ENCODE data around the gene TAF1D. TPM values are rescaled to one million over a fixed set of nuclear protein-coding genes. Genes with fewer than 3 reads are reported as not detected.
"Not testable (repeated sequence)": the region's sequence is repeated elsewhere in the genome, so short reads cannot be mapped to it uniquely, and the experiment has no call there.

TAF1D gene, protein sequence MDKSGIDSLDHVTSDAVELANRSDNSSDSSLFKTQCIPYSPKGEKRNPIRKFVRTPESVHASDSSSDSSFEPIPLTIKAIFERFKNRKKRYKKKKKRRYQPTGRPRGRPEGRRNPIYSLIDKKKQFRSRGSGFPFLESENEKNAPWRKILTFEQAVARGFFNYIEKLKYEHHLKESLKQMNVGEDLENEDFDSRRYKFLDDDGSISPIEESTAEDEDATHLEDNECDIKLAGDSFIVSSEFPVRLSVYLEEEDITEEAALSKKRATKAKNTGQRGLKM
- polyA plus RNA-seq (2012; ENCODE audit: insufficient read depth, insufficient read length), result 184 TPM

- H3K4me3 ChIP-seq (ENCODE audit: low read length), result peak within 1 kb of the TSS; percentile 96
- peak; percentile 97 for DNase-seq (ENCODE audit: low read depth, low spot score)
These were observed at the start of gene TAF1D, which contains the start of gene C11orf54 for GRCh38 chr11:93741094-93741881. TAF1D (minus strand) TSS chr11:93741495; CDS start chr11:93739304, 2,191 bp downstream. C11orf54 (plus strand) TSS chr11:93741672; CDS start chr11:93747394, 5,722 bp downstream.

DNA sequence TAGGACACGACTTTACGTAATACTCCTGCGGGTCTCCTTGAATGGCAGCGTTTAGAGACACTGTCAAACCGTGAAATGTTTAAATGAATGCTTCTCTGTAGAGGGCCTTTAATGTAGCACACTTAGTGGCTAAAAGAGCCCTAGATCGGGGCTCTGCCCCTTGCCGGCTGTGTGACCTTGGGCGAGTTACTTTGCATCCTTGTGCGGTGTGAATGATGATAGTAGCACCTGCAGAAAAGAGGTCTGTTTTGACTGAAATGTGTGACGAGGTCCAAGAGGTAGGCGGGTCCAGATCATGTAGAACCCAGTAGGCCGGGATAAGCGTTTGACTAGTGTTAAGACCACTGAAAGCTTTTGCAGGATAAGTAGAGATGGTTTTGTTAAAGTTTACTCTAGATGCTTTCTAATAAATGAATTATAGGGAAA lies 43.7 kb upstream of the TAF1D start:
- DNase-seq (ENCODE audit: low read depth, low spot score), result no peak
- peak overlapping the region; percentile 97 for H3K4me3 ChIP-seq (ENCODE audit: low read length)

DNA sequence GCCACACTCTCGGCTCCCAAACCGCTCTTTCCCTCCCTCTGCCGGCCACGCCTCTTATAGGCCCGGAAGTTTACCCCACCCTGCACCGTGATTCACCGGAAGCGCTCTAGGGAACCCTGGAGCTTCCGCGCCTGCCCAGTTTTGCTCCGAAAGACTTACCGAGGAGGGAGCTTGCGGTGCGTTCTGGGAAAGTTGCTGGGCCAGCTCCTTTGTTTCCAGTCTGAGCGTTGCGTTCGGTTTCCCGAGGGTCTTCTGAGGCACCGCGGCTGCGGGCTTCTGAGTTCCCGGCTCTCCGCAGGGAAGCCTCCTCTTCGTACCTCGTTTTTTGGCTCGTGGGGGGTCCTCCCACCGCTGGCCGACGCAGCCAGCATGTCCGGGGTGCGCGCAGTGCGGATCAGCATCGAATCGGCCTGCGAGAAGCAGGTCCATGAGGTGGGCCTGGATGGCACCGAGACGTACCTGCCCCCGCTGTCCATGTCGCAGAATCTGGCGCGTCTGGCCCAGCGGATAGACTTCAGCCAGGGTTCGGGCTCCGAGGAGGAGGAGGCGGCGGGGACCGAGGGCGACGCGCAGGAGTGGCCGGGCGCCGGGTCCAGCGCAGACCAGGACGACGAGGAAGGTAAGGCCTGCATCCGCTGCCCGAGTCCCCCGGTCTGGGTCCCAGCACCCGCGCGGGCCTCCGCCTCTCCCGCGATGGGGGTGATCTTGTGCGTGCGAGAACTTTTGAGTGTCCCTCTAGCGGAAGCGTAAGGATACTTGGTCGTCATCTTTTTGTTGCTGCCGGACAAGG lies 43.0 kb upstream of the TAF1D start, which contains the start of gene MED17:
Gene MED17 (plus strand): TSS at position 138 of the 790 bp plus-strand sequence. CDS start 232 bp downstream, at position 370.
- DNase-seq (ENCODE audit: low read depth, low spot score), result peak; percentile 90
- peak within 1 kb of the TSS; percentile 97 for H3K4me3 ChIP-seq (ENCODE audit: low read length)

DNA sequence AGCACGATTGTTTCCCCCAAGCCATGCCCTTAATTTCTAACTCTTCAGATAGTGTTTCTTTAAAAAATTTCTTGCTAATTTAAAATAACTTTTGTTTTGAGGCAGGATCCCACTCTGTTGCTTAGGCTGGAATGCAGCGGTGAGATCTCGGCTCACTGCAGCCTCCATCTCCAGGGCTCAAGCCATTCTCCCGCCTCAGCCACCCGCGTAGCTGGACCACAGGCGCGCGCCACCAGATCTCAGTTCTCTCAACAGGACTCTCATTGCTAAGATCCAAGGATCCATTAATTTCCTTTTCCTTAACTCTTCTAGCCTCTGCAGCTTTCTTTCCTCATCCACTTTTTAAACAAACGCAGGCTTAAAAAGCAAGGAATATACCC lies 42.5 kb upstream of the TAF1D start:
- DNase-seq (ENCODE audit: low read depth, low spot score), result no peak
- peak overlapping the region; percentile 97 for H3K4me3 ChIP-seq (ENCODE audit: low read length)

- peak overlapping the region; percentile 97 for H3K4me3 ChIP-seq (ENCODE audit: low read length)
- DNase-seq (ENCODE audit: low read depth, low spot score), result no peak
These were observed 42.1 kb upstream of the TAF1D start for GRCh38 chr11:93783362-93783761.

DNA sequence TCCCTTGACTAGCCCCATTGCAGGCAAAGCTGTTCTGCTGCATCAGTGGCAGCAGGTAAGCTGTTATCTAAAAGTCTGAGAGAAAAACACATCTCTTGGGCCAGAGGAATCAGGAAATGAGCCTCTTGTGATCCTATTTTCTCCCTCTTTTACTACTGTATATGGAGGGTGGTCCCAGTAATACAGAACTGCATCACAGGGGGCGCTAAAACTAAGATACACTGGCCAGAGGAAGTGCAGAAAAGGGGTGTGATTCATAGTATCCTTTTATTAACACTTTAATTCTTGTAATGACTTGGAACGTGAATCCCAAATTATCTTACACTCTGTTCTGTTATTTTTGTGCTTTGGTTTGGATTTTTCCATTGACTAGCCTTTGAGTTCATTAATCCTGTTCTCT lies 34.0 kb upstream of the TAF1D start:
- no peak for DNase-seq (ENCODE audit: low read depth, low spot score)

GRCh38 chr11:93774560-93774959 lies 33.3 kb upstream of the TAF1D start:
- H3K4me3 ChIP-seq (ENCODE audit: low read length); DNase-seq (ENCODE audit: low read depth, low spot score): not testable (repeated sequence)

More for the DNA sequence above, 34.0 kb upstream of the TAF1D start:
- H3K4me3 ChIP-seq (ENCODE audit: low read length), result no peak overlapping the region

DNA sequence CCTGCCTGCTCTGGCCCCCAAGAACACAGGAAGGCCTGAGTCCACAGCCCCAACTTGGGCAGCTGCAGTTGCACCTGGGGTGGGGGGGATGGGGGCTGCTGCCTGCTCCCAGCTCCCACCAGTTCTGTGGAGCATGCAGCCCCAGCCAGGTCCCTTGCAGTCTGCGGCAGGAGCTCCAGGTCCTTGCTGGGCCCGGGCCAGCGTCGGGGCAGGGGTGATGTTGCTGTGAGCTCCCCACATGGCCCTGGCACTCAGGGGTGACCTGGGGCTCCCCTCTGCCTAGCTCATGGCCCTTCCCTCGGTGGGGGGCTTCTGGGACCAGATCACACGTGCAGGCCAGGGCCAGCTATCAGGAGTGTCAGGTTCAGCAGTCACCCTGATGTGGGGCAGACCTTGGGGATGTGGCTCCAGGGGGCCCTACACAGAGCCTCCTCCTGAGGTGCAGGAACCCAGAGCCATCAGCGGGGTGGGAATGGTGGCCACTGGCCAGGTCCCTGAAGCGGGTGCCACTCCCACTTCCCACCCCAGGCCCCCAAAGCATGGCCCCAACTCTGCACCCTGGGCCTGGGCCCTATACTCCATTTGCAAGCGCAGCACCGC lies 32.4 kb upstream of the TAF1D start:
- no peak overlapping the region for H3K4me3 ChIP-seq (ENCODE audit: low read length)
- DNase-seq (ENCODE audit: low read depth, low spot score), result no peak

GRCh38 chr11:93773045-93773477 lies 31.8 kb upstream of the TAF1D start:
- H3K4me3 ChIP-seq (ENCODE audit: low read length), result no peak overlapping the region
- no peak for DNase-seq (ENCODE audit: low read depth, low spot score)

DNA sequence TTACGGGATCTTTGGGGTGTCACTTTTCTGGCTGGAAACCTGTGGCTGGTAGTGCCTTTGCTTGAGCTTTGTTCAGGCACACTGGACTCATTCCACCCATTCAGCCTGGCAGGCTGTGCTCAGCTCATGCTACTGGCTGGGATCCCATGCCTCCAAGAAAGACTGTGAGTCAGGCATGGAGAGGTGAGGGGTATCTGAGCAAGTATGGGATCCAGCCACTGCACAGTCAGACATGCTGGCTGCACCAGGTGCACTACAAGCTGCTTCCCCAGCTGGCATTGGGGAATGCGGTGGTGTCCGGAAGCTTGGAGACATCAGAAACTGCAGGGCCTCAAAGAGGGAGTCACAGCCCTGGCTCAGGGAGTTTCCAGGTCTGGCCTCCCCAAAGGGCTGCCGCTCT lies 30.8 kb upstream of the TAF1D start:
- no peak overlapping the region for H3K4me3 ChIP-seq (ENCODE audit: low read length)
- no peak for DNase-seq (ENCODE audit: low read depth, low spot score)

- no peak for DNase-seq (ENCODE audit: low read depth, low spot score)
- H3K4me3 ChIP-seq (ENCODE audit: low read length), result no peak overlapping the region
These were observed 28.9 kb upstream of the TAF1D start for GRCh38 chr11:93770160-93770559.

- no peak overlapping the region for H3K4me3 ChIP-seq (ENCODE audit: low read length)
- DNase-seq (ENCODE audit: low read depth, low spot score), result no peak
These were observed 25.7 kb upstream of the TAF1D start for GRCh38 chr11:93767018-93767417.

GRCh38 chr11:93766504-93766903 lies 25.2 kb upstream of the TAF1D start:
- no peak for DNase-seq (ENCODE audit: low read depth, low spot score)
- no peak overlapping the region for H3K4me3 ChIP-seq (ENCODE audit: low read length)

DNA sequence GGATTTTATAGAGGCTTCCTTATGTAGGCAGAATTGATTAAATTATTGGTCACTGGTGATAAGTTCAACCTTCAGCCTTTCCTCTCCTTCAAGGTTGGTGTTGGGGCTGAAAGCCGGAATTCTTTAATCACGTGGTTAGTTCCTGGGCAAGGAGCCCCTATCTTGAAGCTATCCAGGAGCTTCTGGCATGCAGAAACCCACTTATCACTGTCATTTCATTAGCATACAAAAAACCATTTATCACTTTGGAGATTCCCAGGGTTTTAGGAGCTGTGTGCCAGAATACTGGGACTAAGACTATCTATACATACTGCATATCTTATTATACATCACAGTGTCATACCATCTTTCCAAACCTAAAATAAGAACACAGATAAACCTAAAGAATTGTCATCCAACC lies 24.3 kb upstream of the TAF1D start:
- no peak for DNase-seq (ENCODE audit: low read depth, low spot score)
- no peak overlapping the region for H3K4me3 ChIP-seq (ENCODE audit: low read length)

GRCh38 chr11:93761910-93762309 lies 20.6 kb upstream of the TAF1D start:
- no peak for DNase-seq (ENCODE audit: low read depth, low spot score)
- H3K4me3 ChIP-seq (ENCODE audit: low read length), result no peak overlapping the region

DNA sequence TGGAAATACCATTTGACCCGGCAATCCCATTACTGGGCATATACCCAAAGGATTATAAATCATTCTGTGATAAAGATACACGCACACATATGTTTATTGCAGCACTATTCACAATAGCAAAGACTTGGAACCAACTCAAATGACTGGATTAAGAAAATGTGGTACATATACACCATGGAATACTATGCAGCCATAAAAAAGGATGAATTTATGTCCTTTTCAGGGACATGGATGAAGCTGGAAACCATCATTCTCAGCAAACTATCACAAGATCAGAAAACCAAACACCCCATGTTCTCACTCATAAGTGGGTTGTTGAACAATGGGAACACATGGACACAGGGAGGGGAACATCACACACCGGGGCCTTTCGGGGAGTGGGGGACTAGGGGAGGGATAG lies 17.8 kb upstream of the TAF1D start:
- not testable (repeated sequence) for H3K4me3 ChIP-seq (ENCODE audit: low read length); DNase-seq (ENCODE audit: low read depth, low spot score)

GRCh38 chr11:93757924-93758865 lies 16.9 kb upstream of the TAF1D start:
- no peak overlapping the region for H3K4me3 ChIP-seq (ENCODE audit: low read length)
- DNase-seq (ENCODE audit: low read depth, low spot score), result no peak

DNA sequence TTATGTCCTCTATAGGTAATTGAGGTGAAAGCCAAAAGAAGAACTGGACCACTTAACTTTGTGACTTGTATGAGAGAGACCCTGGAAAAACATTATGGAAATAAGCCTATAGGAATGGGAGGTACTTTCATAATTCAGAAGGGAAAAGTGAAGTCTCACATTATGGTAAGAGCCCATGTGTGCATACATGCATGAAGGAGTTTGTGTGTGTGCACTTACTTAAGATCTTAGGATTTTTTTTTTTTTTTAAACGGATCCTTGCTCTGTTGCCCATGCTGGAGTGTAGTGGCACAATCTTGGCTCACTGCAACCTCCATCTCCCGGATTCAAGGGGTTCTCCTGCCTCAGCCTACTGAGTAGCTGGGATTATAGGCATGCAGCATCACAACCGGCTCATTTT lies 16.0 kb upstream of the TAF1D start:
- H3K4me3 ChIP-seq (ENCODE audit: low read length), result no peak overlapping the region
- DNase-seq (ENCODE audit: low read depth, low spot score), result no peak
